Psoas muscle (tissue), 8 donors: ENCODE results near the gene ACER2. TPM values are rescaled to one million over a fixed set of nuclear protein-coding genes. Genes with fewer than 3 reads are reported as not detected.

ENCODE experiments used
- ATAC-seq, 4 donors: fragments of 200-7000 bp; cut with Tn5 transposase; one replicate each; pipeline ENCODE4 v1.9.1; 2020; ENCODE audit warnings: moderate library complexity in 3 of 4, mild to moderate bottlenecking in 2 of 4
- DNase-seq, 2 donors: peaks; one replicate each; pipeline ENCODE4 v3.0.0-alpha.2; 2020
- H3K27ac ChIP-seq: fragments of 200-600 bp; one replicate; pipeline ENCODE4 v1.8.0; 2022
- H3K27me3 ChIP-seq, 3 donors: fragments of 200-600 bp in 1 of 3; one replicate each; pipeline versions ENCODE4 v1.6.1 to v1.8.0; 2013 to 2022; ENCODE audit warnings: low read length in 2 of 3, mild to moderate bottlenecking in 2 of 3, moderate library complexity in 1 of 3; ENCODE audit not compliant: insufficient read depth in 3 of 3
- H3K36me3 ChIP-seq, 2 donors: fragments of 200-600 bp in 1 of 2; one replicate each; pipeline versions ENCODE4 v1.6.1 to v1.8.0; 2013 to 2022; ENCODE audit warnings: low read depth in 1 of 2, mild to moderate bottlenecking in 1 of 2, moderate library complexity in 1 of 2; ENCODE audit not compliant: insufficient read depth in 1 of 2
- H3K4me1 ChIP-seq: fragments of 200-600 bp; one replicate; pipeline ENCODE4 v1.8.0; 2022
- H3K4me3 ChIP-seq: fragments of 200-600 bp; one replicate; pipeline ENCODE4 v1.8.0; 2022; ENCODE audit warnings: mild to moderate bottlenecking
- H3K9me3 ChIP-seq: fragments of 200-600 bp; one replicate; pipeline ENCODE4 v1.8.0; 2022
- CTCF ChIP-seq: fragments of 200-600 bp; IDR thresholded peaks from one replicate; pipeline ENCODE4 v1.8.0; 2022; ENCODE audit warnings: antibody characterized with exemption
- WGBS, 3 donors: extraction: QIAGEN DNeasy Blood & Tissue Kit; methylation state at CpG; one replicate each; pipeline versions ENCODE4 v1.1.6 to v1.1.7; 2013; 5-methylcytosine and 5-hydroxymethylcytosine counted together
- intact Hi-C, 2 donors: fragments of 100-400 bp; cut with DNase I; formaldehyde crosslinking; loops; one replicate each; pipeline versions ENCODE4 v1.11.0 to v1.14.2; 2022
- polyA plus RNA-seq, 3 donors: library from polyadenylated mRNA; stranded (reverse); fragments of 200-250 nt; gene quantifications; one replicate each; pipeline ENCODE4 v1.2.3, GENCODE V29; 2013
- total RNA-seq, 4 donors: library from RNA; stranded (reverse); fragmentation: NEBNext Ultra II Directional in 2 of 4; extraction: Animal tissue kit (Norgen Biotek cat#: 25700) in 2 of 4; gene quantifications; one replicate each; pipeline versions ENCODE4 v1.2.1 to v1.2.4, GENCODE V29; 2021 to 2023
- donor health status: healthy with polysubstance abuse.
- donor health status: DM: no; HTN: no; CAD: no; lungs with moderate emphysema.
- donor health status: Bipolar disorder and iron deficiency.
- donor health status: healthy.
- donor health status: DM: yes; HTN: yes; CAD: no.
- donor health status: DM: no; HTN: no; CAD: no.
- donor health status: DM: no; HTN: no; CAD: no.
- donor health status: DM: yes; HTN: yes; CAD: no.

Gene ACER2
- total and polyA plus RNA-seq, 7 donors: 0.37 to 2.4 (median 1.4) TPM

- intact Hi-C loops: loop anchor here (5.0 to 10.0 kb wide), 6 partner anchors 75 to 1203 kb away; partner anchors contain the start of genes RRAGA (in 2 of the 2) and RPS6 (in 1 of the 2)
- ATAC-seq: peak in 1 of 4 donors; percentile 36
- 18 to 26% (median 22%) methylated on average over 5 of the region's 5 CpGs for WGBS, 3 donors
- Histone ChIP-seq H3K4me3 (peak overlapping the region; percentile 25), H3K27me3 (no peaks in the 10 kb centered on the region), H3K9me3 (no peaks in the 10 kb centered on the region), H3K27ac (no peak overlapping the region), H3K4me1 (peaks cover 8% of the 10 kb centered on the region), H3K36me3 (no peaks in the 10 kb centered on the region)
- TF ChIP-seq CTCF: no peak
- DNase-seq: no peak
Observed at GRCh38 chr9:19457693-19458009, 48.8 kb downstream of the ACER2 start.

- intact Hi-C loops: loop anchor here in 1 of 2 donors (10.0 kb wide), 1 partner anchor 225 kb away; the partner anchor contains the start of gene DENND4C
- WGBS, 3 donors: 51 to 65% (median 55%) methylated on average over 6 of the region's 6 CpGs
Observed at GRCh38 chr9:19460243-19460642, 51.4 kb downstream of the ACER2 start.

GRCh38 chr9:19461135-19461534 is 52.3 kb downstream of the ACER2 start:
- Histone ChIP-seq H3K4me3 (no peak overlapping the region), H3K9me3 (no peaks in the 10 kb centered on the region), H3K4me1 (peaks cover 8% of the 10 kb centered on the region), H3K36me3 (no peaks in the 10 kb centered on the region), H3K27ac (no peak overlapping the region), H3K27me3 (no peaks in the 10 kb centered on the region)
- no peak for TF ChIP-seq CTCF
- ATAC-seq (no peak), DNase-seq (no peak)
- WGBS, 3 donors: 96 to 98% (median 97%) methylated on average over 26 of the region's 26 CpGs
- intact Hi-C loops: loop anchor here in 1 of 2 donors (10.0 kb wide), 1 partner anchor 226 kb away; the partner anchor contains the start of gene DENND4C

More at GRCh38 chr9:19460243-19460642, 51.4 kb downstream of the ACER2 start:
- no peak for TF ChIP-seq CTCF
- DNase-seq: no peak
- no peak for ATAC-seq
- no peak overlapping the region for H3K27ac ChIP-seq
- no peaks in the 10 kb centered on the region for H3K27me3 ChIP-seq
- H3K4me1 ChIP-seq: peaks cover 8% of the 10 kb centered on the region
- no peaks in the 10 kb centered on the region for H3K9me3 ChIP-seq
- H3K4me3 ChIP-seq: no peak overlapping the region
- no peaks in the 10 kb centered on the region for H3K36me3 ChIP-seq

- no peak overlapping the region for H3K27ac ChIP-seq
- intact Hi-C loops: loop anchor here in 1 of 2 donors (10.0 kb wide), 1 partner anchor 229 kb away; the partner anchor contains the start of gene DENND4C
- no peak for DNase-seq
- no peaks in the 10 kb centered on the region for H3K4me1 ChIP-seq
- peak overlapping the region; percentile 72 for H3K4me3 ChIP-seq
- no peaks in the 10 kb centered on the region for H3K27me3 ChIP-seq
- 74 to 78% (median 76%) methylated on average over 23 of the region's 23 CpGs for WGBS, 3 donors
- TF ChIP-seq CTCF: no peak
- ATAC-seq: no peak
- no peaks in the 10 kb centered on the region for H3K36me3 ChIP-seq
- no peaks in the 10 kb centered on the region for H3K9me3 ChIP-seq
Observed at GRCh38 chr9:19464061-19464763, 55.4 kb downstream of the ACER2 start.
